Measurements from ENCODE around the gene ARID1A. TPM values are rescaled to one million over a fixed set of nuclear protein-coding genes. Genes with fewer than 3 reads are reported as not detected.

ARID1A gene
- total RNA-seq, 4 donors from 2014 or later = 25.8 to 48.4 (median 40.6) TPM

DNA sequence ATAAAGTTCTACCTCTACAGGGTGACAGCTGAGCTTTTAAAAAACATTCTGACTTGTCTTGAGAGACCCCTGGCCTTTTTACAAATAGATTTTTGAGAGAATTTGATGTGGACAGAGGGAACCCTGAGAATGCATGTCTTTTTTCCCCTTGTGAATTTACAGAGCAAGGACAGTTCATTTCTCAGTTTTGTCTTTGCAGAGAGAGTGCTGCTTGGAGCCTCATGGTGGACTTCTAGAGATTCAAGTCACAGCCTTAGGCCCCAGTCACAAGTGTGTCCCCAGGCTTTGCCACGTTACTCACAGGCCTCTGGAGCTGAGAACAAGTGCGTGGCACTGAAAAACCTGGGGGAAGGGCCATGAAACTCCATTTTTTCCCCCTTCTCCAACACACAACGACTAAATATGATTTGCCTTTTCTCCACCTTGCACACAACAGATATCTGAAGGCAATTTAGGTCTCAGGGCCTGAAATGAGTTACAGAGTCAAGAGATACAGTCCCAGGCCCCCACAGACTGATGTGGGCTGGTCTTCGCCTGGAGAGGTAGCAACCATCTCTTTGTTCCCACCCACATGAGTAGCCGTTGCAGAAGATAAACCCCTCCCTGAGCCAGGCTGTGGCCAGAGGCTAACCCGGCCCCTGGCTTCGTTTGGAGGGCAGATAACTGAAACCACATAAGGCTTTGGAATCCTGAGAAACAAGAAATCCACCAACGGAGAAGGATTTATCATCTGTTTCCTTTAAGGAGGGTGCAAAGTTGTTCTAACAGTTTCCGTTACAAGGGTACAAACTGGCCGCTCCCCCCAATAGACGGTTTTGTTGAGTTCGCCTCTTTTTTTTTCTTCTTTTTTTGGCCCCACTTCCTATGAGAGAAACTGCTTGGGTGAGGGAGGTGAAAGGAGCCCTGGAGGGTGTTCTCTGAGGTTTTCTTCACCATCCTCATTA, 90.9 kb downstream of the ARID1A start:
- DNase-seq (ENCODE audit: low spot score) (no peak), ATAC-seq (ENCODE audit: low FRiP score) (peak; percentile 38)
- TF ChIP-seq, protein P1, sequence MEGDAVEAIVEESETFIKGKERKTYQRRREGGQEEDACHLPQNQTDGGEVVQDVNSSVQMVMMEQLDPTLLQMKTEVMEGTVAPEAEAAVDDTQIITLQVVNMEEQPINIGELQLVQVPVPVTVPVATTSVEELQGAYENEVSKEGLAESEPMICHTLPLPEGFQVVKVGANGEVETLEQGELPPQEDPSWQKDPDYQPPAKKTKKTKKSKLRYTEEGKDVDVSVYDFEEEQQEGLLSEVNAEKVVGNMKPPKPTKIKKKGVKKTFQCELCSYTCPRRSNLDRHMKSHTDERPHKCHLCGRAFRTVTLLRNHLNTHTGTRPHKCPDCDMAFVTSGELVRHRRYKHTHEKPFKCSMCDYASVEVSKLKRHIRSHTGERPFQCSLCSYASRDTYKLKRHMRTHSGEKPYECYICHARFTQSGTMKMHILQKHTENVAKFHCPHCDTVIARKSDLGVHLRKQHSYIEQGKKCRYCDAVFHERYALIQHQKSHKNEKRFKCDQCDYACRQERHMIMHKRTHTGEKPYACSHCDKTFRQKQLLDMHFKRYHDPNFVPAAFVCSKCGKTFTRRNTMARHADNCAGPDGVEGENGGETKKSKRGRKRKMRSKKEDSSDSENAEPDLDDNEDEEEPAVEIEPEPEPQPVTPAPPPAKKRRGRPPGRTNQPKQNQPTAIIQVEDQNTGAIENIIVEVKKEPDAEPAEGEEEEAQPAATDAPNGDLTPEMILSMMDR (IDR thresholded peaks at IDR 0.05) = no peak

DNA sequence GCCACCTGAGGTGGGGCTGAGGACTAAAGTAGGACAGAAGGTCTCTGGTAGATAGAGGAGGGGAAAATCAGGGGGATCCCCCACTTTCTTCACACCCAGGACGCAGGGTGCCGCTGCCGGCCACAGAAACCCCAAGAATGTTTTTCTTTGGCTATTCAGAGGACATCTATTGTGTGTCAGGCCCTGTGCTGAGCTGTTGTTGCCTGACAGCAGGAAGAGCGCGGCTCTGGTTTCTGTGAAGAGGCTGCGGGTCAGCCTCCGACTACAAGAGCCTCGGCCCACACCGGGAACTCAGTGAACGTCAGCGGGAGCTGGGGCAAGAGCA, 91.5 kb downstream of the ARID1A start:
- ATAC-seq (ENCODE audit: low FRiP score) (peak; percentile 38), DNase-seq (ENCODE audit: low spot score) (no peak)
- TF ChIP-seq, protein P1 (IDR thresholded peaks at IDR 0.05) = no peak

DNA sequence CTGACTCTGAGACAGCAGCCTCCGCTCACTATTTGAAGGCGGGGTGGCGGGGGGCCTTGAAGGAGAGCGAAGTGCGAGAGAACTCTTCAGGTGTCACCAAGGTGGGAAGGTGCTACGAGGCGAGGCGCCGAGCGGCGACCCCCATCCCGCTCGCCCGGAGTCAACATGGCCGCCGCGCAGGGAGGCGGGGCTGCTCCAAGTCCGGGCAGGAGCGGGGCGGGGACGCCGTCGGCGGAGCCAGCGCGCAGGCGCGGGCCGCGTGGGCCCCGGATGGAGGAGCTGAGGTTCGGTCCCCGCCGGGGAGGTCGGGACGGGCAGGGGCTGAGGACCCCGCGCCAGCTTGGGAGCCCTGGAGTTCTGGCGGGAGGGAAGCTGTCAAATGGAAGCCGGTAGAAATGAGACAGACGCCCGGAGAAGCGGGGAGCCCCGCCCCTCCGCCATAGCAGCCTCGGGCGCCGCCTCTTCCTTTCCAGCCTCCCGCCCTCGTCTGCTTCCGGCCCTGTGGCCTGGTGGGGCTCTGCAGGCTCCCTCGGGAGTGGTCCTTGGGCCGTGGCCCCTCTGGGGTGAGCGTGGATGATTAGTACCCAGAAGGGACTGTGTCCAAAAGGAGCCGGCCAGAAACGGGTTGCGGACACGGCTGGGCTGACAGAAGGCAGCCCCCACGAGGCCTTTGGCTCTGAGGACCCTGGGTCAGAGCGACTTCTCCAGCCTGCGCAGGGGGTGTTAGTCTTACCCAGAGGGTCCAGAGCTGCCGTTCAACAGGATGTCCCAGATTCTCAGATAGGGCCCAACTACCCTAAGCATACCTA, 92.1 kb downstream of the ARID1A start, which contains the start of gene PIGV:
PIGV (plus strand) TSS at position 245 of the 809 bp plus-strand sequence. CDS start 2,866 bp downstream, outside the sequence.
- peak; percentile 83 for ATAC-seq (ENCODE audit: low FRiP score)
- peak; percentile 58 for DNase-seq (ENCODE audit: low spot score)
- TF ChIP-seq, protein P1 (IDR thresholded peaks at IDR 0.05) = peak in 2 of 3 donors; percentile 12 to 47

DNA sequence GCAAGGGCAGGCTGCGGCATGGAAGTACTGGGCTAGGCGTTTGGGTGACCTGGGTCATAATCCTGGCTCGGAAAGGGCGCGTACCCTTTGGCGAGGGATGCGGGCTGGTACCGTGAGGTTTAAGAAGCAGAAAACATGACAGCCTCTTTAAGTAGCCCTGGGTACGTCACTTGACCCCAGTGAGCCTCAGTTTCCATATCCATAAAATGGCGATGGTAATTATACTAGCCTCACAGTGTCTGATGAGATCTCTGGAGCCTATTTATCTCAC, 92.6 kb downstream of the ARID1A start:
- ATAC-seq (ENCODE audit: low FRiP score) (no peak), DNase-seq (ENCODE audit: low spot score) (no peak)
- TF ChIP-seq, protein P1 (IDR thresholded peaks at IDR 0.05) = no peak

DNA sequence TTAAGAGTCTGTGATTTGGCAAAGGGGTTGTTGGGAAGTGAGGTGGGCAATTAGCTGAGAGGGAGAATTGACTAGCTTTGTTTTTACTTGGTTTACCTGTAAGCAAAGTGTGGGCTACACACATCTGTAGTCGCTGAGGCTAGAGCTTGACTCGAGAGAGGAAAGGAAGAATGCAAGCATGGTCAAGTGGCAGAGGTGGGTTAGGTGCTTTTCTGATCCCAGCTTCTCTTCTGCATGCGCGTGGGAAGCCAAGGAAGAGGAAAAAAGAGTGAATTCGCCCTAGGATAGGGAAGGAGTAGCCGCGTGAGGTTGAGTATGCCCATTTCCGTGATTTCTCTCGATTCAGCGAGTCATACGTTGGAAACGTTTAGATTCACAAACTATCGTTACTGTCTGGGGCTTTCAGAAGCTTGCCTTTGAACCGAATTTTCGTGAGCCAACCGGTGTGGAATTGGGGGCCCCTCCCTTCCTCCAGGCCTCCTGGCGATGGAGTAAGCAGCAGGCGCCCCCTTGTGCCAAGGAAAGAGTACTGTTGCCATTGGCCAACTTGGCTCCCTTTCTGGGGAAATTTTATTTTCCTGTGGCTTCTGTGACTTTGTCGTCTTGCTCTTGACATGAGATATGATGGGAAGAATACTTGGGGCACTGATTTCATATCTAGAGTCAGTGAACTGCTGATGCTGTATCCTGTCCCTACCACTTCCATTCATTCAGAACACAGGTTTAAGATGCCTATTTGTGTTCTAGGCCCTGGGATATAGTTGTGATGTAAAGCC, 93.2 kb downstream of the ARID1A start:
- DNase-seq (ENCODE audit: low spot score) (peak; percentile 57), ATAC-seq (ENCODE audit: low FRiP score) (peak; percentile 50)
- TF ChIP-seq, protein P1 (IDR thresholded peaks at IDR 0.05) = peak in 2 of 3 donors; percentile 54 to 91

DNA sequence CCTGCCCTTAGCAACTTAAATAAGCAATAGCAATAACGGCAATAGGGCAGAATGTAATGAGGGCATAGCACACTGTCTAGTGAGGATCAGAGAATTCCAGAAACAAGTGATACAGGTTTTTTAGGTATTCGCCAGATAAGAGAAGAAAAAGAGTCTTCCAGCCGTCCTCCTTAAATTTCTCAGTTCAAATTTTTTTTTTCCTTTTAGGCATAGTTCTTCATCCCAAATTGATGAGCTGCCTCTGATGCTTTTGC, 93.7 kb downstream of the ARID1A start:
- DNase-seq (ENCODE audit: low spot score) (no peak), ATAC-seq (ENCODE audit: low FRiP score) (no peak)
- TF ChIP-seq, protein P1 (IDR thresholded peaks at IDR 0.05) = no peak
